Measurements from ENCODE around the gene NLRC3. TPM values are rescaled to one million over a fixed set of nuclear protein-coding genes. Genes with fewer than 3 reads are reported as not detected.

The NLRC3 gene
- polyA plus RNA-seq, 1 of the 3 experiments (the other 2 are of a cell fraction), result not detected

DNA sequence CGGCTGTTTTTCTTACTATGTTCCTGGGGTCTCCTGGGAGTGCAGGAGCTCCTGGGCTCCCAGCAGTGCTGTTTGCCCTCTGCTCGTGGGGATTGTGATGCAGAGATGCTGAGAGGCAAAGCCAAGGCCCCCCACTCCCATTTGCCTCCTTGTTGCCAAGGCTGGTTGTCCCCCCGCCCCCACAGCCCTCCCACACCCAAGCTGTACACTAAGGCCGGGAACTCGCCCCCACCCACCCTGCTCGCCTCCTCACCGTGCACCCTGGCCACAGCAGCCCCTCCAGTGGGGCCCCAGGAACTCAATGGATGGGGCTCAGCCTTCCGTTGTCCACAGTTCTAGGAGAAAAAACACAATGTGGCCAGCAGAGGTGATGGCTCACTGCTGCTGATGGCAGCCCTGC, 10.2 kb downstream of the NLRC3 start:
- H3K4me3 ChIP-seq (ENCODE audit: low read depth in 2 of 2, low read length in 1 of 2), result no peak overlapping the region
- no peaks in the 10 kb centered on the region for H4K20me1 ChIP-seq (ENCODE audit: insufficient read depth)
- no peaks in the 10 kb centered on the region for H3K36me3 ChIP-seq (replicated peaks in 1 of 2; ENCODE audit: control insufficient read depth in 1 of 2, insufficient read depth in 2 of 2, low read length in 1 of 2)
- no peak overlapping the region for H3K9ac ChIP-seq
- no peak overlapping the region for H2AFZ ChIP-seq (ENCODE audit: low read depth)
- no peaks in the 10 kb centered on the region for H3K79me2 ChIP-seq (ENCODE audit: insufficient read depth)
- no peak overlapping the region for H3K27ac ChIP-seq (ENCODE audit: low read depth in 2 of 2, low read length in 1 of 2)
- no peak for DNase-seq
- ChIA-PET CTCF (no interaction called here), POLR2A (no interaction called here)
- H3K4me1 ChIP-seq (ENCODE audit: control insufficient read depth in 1 of 2, insufficient read depth in 2 of 2, low read depth in 1 of 2, low read length in 1 of 2), result no peaks in the 10 kb centered on the region
- TF ChIP-seq CTCF (IDR thresholded peaks at IDR 0.05) (no peak), NFIC (IDR thresholded peaks at IDR 0.05; ENCODE audit: borderline replicate concordance) (no peak), GATA2 (CRISPR knock-in tag; IDR thresholded peaks at IDR 0.05) (no peak), GABPA (IDR thresholded peaks at IDR 0.05; ENCODE audit: low read depth) (no peak), RXRA (IDR thresholded peaks at IDR 0.05; ENCODE audit: borderline replicate concordance, low read depth) (no peak), CHD2 (IDR thresholded peaks at IDR 0.05; ENCODE audit: low read length, partially characterized antibody) (no peak), MXI1 (IDR thresholded peaks at IDR 0.05; ENCODE audit: low read depth, low read length) (no peak), JUND (IDR thresholded peaks at IDR 0.05) (no peak), FOXM1 (IDR thresholded peaks at IDR 0.05; ENCODE audit: low read depth) (no peak), FOSL2 (IDR thresholded peaks at IDR 0.05; ENCODE audit: borderline replicate concordance, low read depth) (no peak), RAD21 (IDR thresholded peaks at IDR 0.05; ENCODE audit: low read length) (no peak), USF2 (IDR thresholded peaks at IDR 0.05; ENCODE audit: borderline replicate concordance, low read depth, low read length) (no peak), RCOR1 (IDR thresholded peaks at IDR 0.05; ENCODE audit: low read length) (no peak), REST (IDR thresholded peaks at IDR 0.05; ENCODE audit: low read depth, low read length) (no peak), EP300 (IDR thresholded peaks at IDR 0.05; ENCODE audit: borderline replicate concordance in 1 of 2, low read depth in 1 of 2, low read length in 1 of 2) (no peak), TEAD4 (IDR thresholded peaks at IDR 0.05; ENCODE audit: borderline replicate concordance, insufficient read depth) (no peak), ELF1 (IDR thresholded peaks at IDR 0.05) (no peak)
- no peaks in the 10 kb centered on the region for H3K9me2 ChIP-seq
- no peaks in the 10 kb centered on the region for H3K27me3 ChIP-seq (ENCODE audit: insufficient read depth)
- no peak overlapping the region for H3K4me2 ChIP-seq
- H3K9me3 ChIP-seq, result no peaks in the 10 kb centered on the region
- no peaks in the 10 kb centered on the region for H3F3A ChIP-seq (replicated peaks; ENCODE audit: insufficient read depth)
- 41% methylated on average over 7 of the region's 8 CpGs for WGBS (ENCODE audit: low lambda C conversion rate)
